Left hindlimb (tissue), 1 donor: ENCODE measurements around the gene B4GALT7.
"Not testable (repeated sequence)": the region's sequence is repeated elsewhere in the genome, so short reads cannot be mapped to it uniquely, and the experiment has no call there.

ENCODE experiments used
- DNase-seq: peaks from one replicate; pipeline ENCODE4 v3.0.0-alpha.2; 2018

The B4GALT7 gene

GRCh38 chr5:177599731-177600507, at the start of gene B4GALT7:
Gene B4GALT7, plus strand, starts transcription at chr5:177600132. Its CDS starts 79 bp downstream, at chr5:177600211.
- peak; percentile 88 for DNase-seq

- DNase-seq = no peak
Measured at GRCh38 chr5:177552839-177553455, 47.0 kb upstream of the B4GALT7 start.

- peak; percentile 54 for DNase-seq
Measured at GRCh38 chr5:177553671-177554429, 46.1 kb upstream of the B4GALT7 start.

- DNase-seq = peak; percentile 95
Measured at GRCh38 chr5:177554474-177555111, 45.3 kb upstream of the B4GALT7 start, which contains the start of gene FAM193B. Gene FAM193B, minus strand, starts transcription at chr5:177554563. Its CDS starts 105 bp downstream, at chr5:177554458.

- no peak for DNase-seq
Measured at GRCh38 chr5:177555228-177555627, 44.7 kb upstream of the B4GALT7 start.

- no peak for DNase-seq
Measured at GRCh38 chr5:177555665-177556064, 44.3 kb upstream of the B4GALT7 start.

- DNase-seq = no peak
Measured at GRCh38 chr5:177557041-177557647, 42.8 kb upstream of the B4GALT7 start.

- DNase-seq = no peak
Measured at GRCh38 chr5:177557796-177558195, 42.1 kb upstream of the B4GALT7 start.

- DNase-seq = not testable (repeated sequence)
Measured at GRCh38 chr5:177559446-177559941, 40.4 kb upstream of the B4GALT7 start.

- no peak for DNase-seq
Measured at GRCh38 chr5:177565046-177565445, 34.9 kb upstream of the B4GALT7 start.

- DNase-seq = no peak
Measured at GRCh38 chr5:177568326-177568725, 31.6 kb upstream of the B4GALT7 start.

- DNase-seq = no peak
Measured at GRCh38 chr5:177569894-177570293, 30.0 kb upstream of the B4GALT7 start.

- DNase-seq = no peak
Measured at GRCh38 chr5:177575488-177575887, 24.4 kb upstream of the B4GALT7 start.

- DNase-seq = no peak
Measured at GRCh38 chr5:177576169-177576568, 23.8 kb upstream of the B4GALT7 start.

- DNase-seq = no peak
Measured at GRCh38 chr5:177578316-177578715, 21.6 kb upstream of the B4GALT7 start.

- no peak for DNase-seq
Measured at GRCh38 chr5:177588413-177588909, 11.5 kb upstream of the B4GALT7 start.

GRCh38 chr5:177590406-177590805, 9.5 kb upstream of the B4GALT7 start:
- DNase-seq = no peak

GRCh38 chr5:177591690-177592009, 8.3 kb upstream of the B4GALT7 start:
- DNase-seq = no peak

GRCh38 chr5:177592010-177592834, 7.7 kb upstream of the B4GALT7 start, which contains the start of gene TMED9:
Gene TMED9, plus strand, starts transcription at chr5:177592203. Its CDS starts 12 bp downstream, at chr5:177592215.
- DNase-seq = peak; percentile 91

- no peak for DNase-seq
Measured at GRCh38 chr5:177592905-177593304, 7.0 kb upstream of the B4GALT7 start.

- no peak for DNase-seq
Measured at GRCh38 chr5:177593511-177593910, 6.4 kb upstream of the B4GALT7 start.
